GM12892 (cell line): ENCODE measurements around the gene MVK. TPM values are rescaled to one million over a fixed set of nuclear protein-coding genes. Genes with fewer than 3 reads are reported as not detected.

Experiments used
- DNase-seq: peaks from one replicate; pipeline ENCODE4 v3.0.0; 2011; ENCODE audit not compliant: insufficient read length
- FAIRE-seq: peaks from 2 replicates; lab custom pipeline; 2011; peaks lifted over from hg19 to GRCh38; lab: Jason Lieb, UNC
- POLR2A ChIP-seq: IDR thresholded peaks from 2 replicates; pipeline ENCODE4 v1.6.1; 2011; ENCODE audit warnings: low read depth, low read length, control low read depth
- POLR2AphosphoS5 ChIP-seq: IDR thresholded peaks from 2 replicates; pipeline ENCODE4 v1.6.1; 2011; ENCODE audit warnings: low read depth, low read length, control low read depth
- TAF1 ChIP-seq: IDR thresholded peaks from 2 replicates; pipeline ENCODE4 v1.6.1; 2011; ENCODE audit warnings: low read depth, mild to moderate bottlenecking, control low read depth, low read length, borderline replicate concordance
- polyA plus RNA-seq: library from polyadenylated mRNA; unstranded; fragments of >200 nt; gene quantifications from one replicate; pipeline ENCODE4 v1.2.1, GENCODE V29; 2012; ENCODE audit warnings: missing spikeins, inconsistent platforms; ENCODE audit not compliant: missing spikeins

MVK gene
- polyA plus RNA-seq: 17.4 TPM

DNA sequence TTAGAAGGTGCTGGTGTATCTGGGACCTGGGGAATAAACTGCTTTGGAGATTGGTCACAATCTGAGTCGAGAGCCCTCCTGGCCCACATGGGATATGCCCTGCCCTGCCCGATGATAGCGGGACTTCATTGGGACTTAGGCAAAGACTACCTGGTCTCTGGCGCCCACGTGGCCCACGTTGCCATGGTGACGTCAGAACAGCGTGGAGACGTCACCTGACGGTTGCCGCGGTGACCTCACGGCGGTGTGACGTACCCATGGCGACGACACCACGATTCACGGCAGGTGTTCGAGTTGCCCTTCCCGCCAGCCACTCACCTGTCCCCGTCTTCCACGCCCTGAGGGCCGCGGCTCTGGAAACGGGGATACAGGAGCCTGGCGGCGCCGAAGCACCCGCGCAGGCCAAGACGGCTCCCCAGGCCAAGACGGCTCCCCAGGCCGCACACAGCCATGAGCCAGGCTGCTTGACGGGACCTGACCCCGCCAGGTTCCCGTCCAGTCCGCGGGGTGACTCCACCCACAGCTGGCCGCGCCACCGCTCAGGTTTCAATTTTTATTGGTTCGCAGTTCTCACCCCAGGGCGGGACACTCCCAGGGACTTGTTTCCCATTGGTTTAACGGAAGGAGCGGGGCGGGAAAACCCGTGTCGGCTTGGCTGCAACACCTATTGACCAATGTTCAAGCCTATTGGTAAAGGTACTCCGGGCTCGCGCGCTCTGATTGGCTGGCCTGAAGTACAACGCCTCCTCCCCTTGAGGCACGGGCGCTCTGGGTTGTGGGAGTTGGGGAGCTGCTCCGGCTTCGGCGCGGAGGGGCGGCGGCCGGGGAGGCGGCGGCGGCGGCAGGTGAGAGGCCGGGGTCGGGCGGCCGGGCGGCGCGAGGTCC lies at the start of gene MVK, which contains the start of gene MMAB:
Gene MVK, plus strand, starts transcription at position 766 of the 885 bp plus-strand sequence. CDS start 1,029 bp downstream, outside the sequence.
Gene MMAB, minus strand, starts transcription at position 476 of the 885 bp plus-strand sequence. Its CDS starts 24 bp downstream, at position 452.
- TF ChIP-seq POLR2A (peak; percentile 83), TAF1 (no peak), POLR2AphosphoS5 (peak; percentile 55; the same call in 1 of the 2 replicates)
- peak; percentile 97 for FAIRE-seq
- DNase-seq: peak; percentile 97

DNA sequence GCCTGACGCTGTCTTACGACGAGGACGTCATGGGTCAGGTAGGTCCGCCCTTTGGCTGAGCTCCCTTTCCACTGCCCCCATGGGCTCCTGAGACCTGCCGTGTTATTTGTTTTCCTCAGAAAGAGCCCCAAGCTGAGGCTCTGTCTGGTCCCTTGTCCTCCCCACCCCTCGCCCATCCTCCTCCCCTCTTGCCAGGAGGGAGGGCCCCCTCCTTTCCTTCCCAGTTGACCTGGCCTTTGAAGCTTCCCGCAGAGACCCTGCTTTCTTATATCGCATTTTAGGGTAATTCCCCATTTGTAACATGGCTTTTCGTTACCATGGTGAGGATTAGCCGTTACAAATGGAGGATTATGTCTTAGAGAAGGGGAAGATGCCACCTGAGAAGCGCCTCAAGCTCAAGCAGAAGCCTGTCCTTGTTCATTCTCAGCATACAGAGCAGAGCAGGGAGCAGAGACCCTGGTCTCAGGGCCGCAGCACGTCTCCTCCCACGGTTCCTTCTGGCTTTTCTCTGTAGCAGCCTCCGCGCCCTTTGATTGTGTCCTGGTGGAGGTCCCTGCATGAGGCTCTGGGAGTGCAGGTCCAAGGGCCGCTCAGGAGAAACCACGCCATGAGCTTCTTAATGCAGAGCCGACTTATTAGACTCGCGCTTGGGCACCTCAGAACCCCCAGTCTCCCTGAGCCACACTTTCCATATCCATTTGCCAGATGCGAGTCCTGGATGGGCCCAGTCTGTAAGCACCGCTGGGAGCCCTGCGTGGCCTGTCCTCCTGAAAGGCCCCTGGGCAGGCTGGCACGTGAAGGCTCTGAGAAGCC lies 48.9 kb upstream of the MVK start:
- DNase-seq (no peak), FAIRE-seq (no peak)
- no peak for TF ChIP-seq POLR2AphosphoS5
- TF ChIP-seq TAF1: no peak
- TF ChIP-seq POLR2A: no peak

- FAIRE-seq (no peak), DNase-seq (no peak)
- TF ChIP-seq POLR2A (no peak), TAF1 (no peak), POLR2AphosphoS5 (no peak)
Measured at GRCh38 chr12:109525279-109525585, 48.4 kb upstream of the MVK start.

DNA sequence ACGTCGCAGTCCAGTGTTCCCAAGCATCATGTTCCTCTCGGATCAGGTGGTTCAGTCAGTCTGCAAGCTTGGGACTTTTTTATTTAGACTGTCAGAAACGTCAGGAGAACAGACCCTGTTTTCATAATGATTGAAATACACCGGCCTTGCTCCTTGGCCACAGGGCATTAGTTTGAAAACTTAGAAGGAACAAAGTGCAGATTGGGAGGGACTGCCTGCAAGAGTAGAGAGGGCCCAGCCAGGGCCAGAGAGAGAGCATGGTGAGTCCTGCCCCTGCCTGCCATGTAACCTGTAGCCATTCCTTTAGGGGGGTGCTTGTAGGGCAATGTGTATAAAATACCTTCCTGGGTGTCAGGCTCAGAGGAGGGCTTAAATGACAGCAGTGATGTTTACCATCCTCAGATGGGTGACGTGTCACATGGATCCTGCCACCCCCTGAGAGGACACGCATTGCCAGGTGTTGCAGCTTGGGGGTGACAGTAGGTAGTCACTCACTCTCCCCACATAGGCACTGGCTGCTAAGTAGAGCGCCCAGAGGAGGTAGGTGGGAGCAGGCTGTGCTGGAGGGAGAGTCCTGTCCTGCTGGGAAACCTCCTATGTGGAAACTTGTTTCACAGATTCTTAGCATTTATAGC lies 46.0 kb upstream of the MVK start:
- FAIRE-seq (no peak), DNase-seq (no peak)
- no peak for TF ChIP-seq TAF1
- no peak for TF ChIP-seq POLR2A
- no peak for TF ChIP-seq POLR2AphosphoS5

- FAIRE-seq: peak; percentile 30
- DNase-seq: no peak
- TF ChIP-seq POLR2A (no peak), TAF1 (no peak), POLR2AphosphoS5 (no peak)
Measured at GRCh38 chr12:109529691-109530640, 43.6 kb upstream of the MVK start.

- TF ChIP-seq TAF1: no peak
- TF ChIP-seq POLR2AphosphoS5: no peak
- TF ChIP-seq POLR2A: no peak
- DNase-seq (no peak), FAIRE-seq (no peak)
Measured at GRCh38 chr12:109531411-109531810, 42.2 kb upstream of the MVK start.

DNA sequence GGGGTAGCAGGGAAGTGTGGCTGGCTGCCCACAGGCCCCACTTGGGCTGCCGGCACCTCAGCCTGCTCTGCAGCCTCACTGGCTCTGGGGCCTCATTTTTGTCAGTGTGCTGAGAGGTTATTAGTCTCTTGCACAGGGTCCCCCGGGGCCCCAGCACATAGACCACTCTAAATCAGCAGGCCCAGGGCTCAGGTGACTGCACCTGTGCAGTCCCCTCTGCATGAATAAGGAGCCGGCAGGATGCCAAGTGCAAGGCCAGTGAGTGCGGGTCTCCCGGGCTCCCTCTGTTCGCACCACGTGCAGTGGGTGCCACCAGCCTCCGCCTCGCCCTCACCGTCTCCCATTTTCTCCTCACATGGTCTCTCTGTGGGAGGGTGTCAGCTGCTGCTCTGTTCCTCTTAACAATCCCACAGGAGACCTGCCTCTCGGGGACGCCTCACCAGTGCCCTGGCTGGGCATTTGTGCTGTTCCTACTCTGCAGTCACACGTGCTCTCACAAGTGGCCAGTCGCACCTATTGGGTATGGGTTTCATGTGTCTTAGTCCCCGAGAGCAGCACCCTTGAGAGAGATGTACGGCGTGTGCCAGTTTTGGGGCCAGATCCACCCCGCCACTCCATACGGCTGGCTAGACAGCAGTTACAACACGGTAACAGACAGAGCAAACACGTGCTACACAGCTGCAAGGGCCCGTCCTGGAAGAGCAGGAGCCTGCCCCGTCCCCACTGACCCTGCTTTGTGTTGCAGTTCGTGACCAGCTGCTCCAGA lies 40.7 kb upstream of the MVK start:
- no peak for TF ChIP-seq TAF1
- DNase-seq: no peak
- FAIRE-seq: no peak

GRCh38 chr12:109533487-109533740 lies 40.2 kb upstream of the MVK start:
- no peak for TF ChIP-seq TAF1
- TF ChIP-seq POLR2A: no peak
- DNase-seq (no peak), FAIRE-seq (no peak)

DNA sequence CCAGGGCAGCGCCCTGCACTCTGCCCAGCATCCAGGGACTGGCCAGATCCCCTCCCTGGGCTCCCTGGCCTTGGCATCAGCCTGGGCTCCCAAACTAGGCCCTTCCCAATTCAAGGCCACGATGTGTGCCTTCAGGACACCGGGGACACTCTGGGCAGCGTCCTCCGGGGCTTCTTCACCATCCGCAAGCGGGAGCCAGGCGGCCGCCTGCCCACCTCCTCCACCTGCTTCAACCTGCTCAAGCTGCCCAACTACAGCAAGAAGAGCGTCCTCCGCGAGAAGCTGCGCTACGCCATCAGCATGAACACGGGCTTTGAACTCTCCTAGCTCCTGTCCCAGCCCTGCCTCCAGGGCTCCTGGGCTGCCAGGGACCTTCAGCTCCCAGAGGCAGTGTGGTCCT lies 39.1 kb upstream of the MVK start:
- TF ChIP-seq TAF1 (no peak), POLR2A (no peak), POLR2AphosphoS5 (no peak)
- no peak for FAIRE-seq
- no peak for DNase-seq

DNA sequence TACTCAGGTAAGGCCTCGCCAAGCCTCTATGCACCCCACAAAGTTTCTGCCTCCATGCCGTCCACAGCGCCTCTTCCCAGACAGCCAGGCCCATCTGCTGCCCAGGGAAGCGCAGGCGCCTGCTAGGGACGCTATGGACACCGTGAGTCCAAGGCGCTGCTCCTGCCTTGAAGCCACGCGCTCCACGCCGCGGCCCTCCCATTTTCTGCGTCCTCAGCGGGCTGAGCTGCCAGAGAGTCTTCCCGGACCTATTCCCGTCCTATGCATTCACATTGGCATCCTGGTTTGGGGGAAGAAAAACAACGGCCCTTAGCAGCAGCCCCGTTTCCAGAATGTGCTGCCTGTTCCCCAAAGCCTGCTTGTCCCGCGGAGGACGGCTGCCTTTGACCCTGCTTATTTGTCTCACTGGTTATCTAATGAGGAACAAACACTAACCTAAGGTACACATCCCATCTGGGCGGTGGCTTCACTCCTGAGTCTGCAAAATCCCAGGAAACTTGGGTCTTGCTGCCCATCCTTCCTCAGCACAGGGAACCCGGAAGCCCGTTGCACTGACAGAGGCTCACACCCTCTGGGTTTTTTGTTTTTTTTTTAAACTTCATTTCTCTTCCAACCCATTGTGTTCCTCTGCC lies 38.2 kb upstream of the MVK start:
- FAIRE-seq: no peak
- no peak for DNase-seq
- TF ChIP-seq POLR2AphosphoS5 (no peak), TAF1 (no peak), POLR2A (no peak)
